Activated CD4-positive, alpha-beta T cell treated with anti-CD3 and anti-CD28 coated beads for 36 hours (primary cell): ENCODE measurements around the gene DCLK2. TPM values are rescaled to one million over a fixed set of nuclear protein-coding genes. Genes with fewer than 3 reads are reported as not detected.

Experiments
- ATAC-seq: fragments of 200-7000 bp; cut with Tn5 transposase; one replicate; pipeline ENCODE4 v1.10.0; 2021; ENCODE audit warnings: mild to moderate bottlenecking, moderate library complexity
- CTCF ChIA-PET: fragments of 350-600 bp; sonication (Branson Sonifier 250); formaldehyde crosslinking; loops from one replicate; lab custom pipeline; 2021; ENCODE audit warnings: antibody characterized with exemption; lab: Charles Lee
- POLR2A ChIA-PET: fragments of 350-600 bp; sonication (Branson Sonifier 250); formaldehyde crosslinking; loops from one replicate; lab custom pipeline; 2021; ENCODE audit warnings: antibody characterized with exemption, inconsistent platforms; lab: Charles Lee
- DNase-seq: peaks from one replicate; pipeline ENCODE4 v3.0.0-alpha.2; 2020
- H3K27ac Mint-ChIP-seq: one replicate; pipeline ENCODE4 v1.8.0; 2021; ENCODE audit warnings: mixed read lengths
- H3K27me3 Mint-ChIP-seq: one replicate; pipeline ENCODE4 v1.8.0; 2021; ENCODE audit warnings: mixed read lengths
- H3K36me3 Mint-ChIP-seq: one replicate; pipeline ENCODE4 v1.8.0; 2021; ENCODE audit warnings: low read depth, mixed read lengths
- H3K4me1 Mint-ChIP-seq: one replicate; pipeline ENCODE4 v1.8.0; 2021; ENCODE audit warnings: mixed read lengths
- H3K4me3 Mint-ChIP-seq: one replicate; pipeline ENCODE4 v1.8.0; 2021; ENCODE audit warnings: mild to moderate bottlenecking, moderate library complexity, mixed read lengths
- H3K9me3 Mint-ChIP-seq: one replicate; pipeline ENCODE4 v1.8.0; 2021; ENCODE audit warnings: low read depth, mixed read lengths
- intact Hi-C, 2 experiments: fragments of 100-400 bp; cut with DNase I in 1 of 2; cut with micrococcal nuclease in 1 of 2; formaldehyde crosslinking; loops; one replicate each; pipeline versions ENCODE4 v1.14.2 to v1.15.1; 2022 to 2024; cut with DNase I, micrococcal nuclease
- total RNA-seq, 2 experiments: library from RNA; stranded (reverse); gene quantifications; one replicate each; pipeline ENCODE4 v1.2.3, GENCODE V29; 2021

The DCLK2 gene
- total RNA-seq, 2 experiments from 2014 or later = not detected

DNA sequence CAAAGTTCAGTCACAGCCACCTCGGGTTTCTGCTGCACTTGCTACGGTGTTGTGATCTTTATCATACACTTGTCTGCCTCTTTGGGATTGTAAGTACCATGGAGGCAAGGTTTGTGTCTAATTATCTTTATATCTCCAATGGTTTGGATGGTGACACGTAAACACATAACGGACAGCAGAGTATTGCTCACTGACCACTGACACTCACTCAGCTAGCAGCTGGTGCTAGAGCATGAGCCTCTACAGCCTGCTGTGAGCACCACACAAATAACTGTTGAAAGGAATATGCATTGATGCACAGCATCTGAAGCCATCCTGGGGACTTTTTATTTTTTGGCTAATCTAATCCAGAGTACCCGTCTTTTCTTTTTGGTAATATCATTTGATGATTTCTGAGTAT is 156.0 kb downstream of the DCLK2 start:
- H3K4me3 Mint-ChIP-seq = no peak overlapping the region
- POLR2A ChIA-PET = no interaction called here
- CTCF ChIA-PET = no interaction called here
- H3K4me1 Mint-ChIP-seq = no peaks in the 10 kb centered on the region
- no peak overlapping the region for H3K27ac Mint-ChIP-seq
- intact Hi-C loops = no loop called here
- H3K9me3 Mint-ChIP-seq = no peaks in the 10 kb centered on the region
- peaks cover 18% of the 10 kb centered on the region for H3K27me3 Mint-ChIP-seq
- no peaks in the 10 kb centered on the region for H3K36me3 Mint-ChIP-seq
- ATAC-seq (no peak), DNase-seq (no peak)

DNA sequence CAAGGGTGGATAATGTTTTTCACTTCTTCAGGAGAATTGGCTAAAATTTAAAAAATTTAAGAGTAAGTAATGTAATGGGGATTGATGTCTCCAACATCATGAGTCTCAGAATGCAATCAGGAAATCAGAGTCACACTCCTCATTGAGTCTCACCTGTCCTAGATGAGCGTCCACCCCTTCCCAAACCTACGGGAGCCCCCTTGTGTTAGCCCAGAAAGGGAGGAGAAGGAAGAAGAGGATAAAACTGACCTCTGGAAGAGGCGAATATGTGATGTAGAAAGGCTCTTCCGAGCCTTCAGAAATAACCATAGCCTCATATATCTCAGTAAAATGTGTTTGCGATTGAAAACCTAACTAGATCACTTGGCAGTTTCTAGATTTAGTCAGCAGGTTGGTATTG is 157.1 kb downstream of the DCLK2 start:
- intact Hi-C loops = no loop called here
- no peak for ATAC-seq
- POLR2A ChIA-PET = no interaction called here
- no peaks in the 10 kb centered on the region for H3K36me3 Mint-ChIP-seq
- no peak for DNase-seq
- H3K27ac Mint-ChIP-seq = no peak overlapping the region
- no peaks in the 10 kb centered on the region for H3K4me1 Mint-ChIP-seq
- no peak overlapping the region for H3K4me3 Mint-ChIP-seq
- CTCF ChIA-PET = no interaction called here
- no peaks in the 10 kb centered on the region for H3K9me3 Mint-ChIP-seq
- H3K27me3 Mint-ChIP-seq = peaks cover 17% of the 10 kb centered on the region

DNA sequence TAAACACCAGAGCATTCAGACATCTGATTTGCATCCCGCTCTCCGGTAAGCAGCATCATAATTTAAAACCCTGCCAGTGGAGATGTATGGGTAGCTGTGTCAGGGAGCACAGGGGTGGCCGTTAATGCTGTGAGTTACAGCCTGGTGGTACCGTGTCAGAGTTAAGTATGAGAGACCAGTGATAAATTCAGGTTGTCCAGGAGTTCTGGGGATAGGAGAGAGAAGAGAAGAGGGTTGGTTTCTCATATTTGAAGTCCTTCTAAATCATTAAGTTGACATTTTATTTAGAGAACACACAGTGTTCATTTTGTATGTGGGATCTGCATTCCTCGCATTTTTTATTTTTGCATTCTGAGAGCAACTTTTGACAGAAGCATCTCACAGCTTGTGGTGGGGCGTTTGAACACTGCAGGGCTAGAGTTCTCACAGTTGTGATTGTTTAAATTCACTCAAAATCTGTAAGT is 157.6 kb downstream of the DCLK2 start:
- Mint-ChIP-seq H3K27ac (no peak overlapping the region), H3K27me3 (peaks cover 17% of the 10 kb centered on the region), H3K36me3 (no peaks in the 10 kb centered on the region), H3K4me1 (no peaks in the 10 kb centered on the region), H3K9me3 (no peaks in the 10 kb centered on the region), H3K4me3 (no peak overlapping the region)
- ATAC-seq (no peak), DNase-seq (no peak)
- CTCF ChIA-PET = no interaction called here
- intact Hi-C loops = no loop called here
- POLR2A ChIA-PET = no interaction called here

DNA sequence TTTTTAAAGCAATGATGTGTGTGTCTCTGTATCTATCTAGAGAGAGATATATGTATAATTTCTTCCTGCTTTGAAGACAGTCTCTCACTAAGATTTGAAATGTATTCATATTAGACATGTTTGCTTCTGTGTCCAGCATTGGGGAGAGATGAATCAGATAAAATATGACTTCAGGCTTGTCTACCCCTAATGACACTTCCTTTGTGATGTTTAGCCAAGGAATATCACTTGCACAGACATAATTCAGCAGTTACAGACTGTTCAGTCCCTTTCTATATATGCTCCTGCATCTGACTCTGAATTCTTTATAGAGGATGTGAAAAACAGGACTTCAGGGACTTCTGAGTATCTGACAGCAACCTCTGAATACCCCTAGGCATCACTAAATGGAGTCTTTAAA is 158.4 kb downstream of the DCLK2 start:
- no peak for DNase-seq
- CTCF ChIA-PET = no interaction called here
- ATAC-seq = no peak
- intact Hi-C loops = no loop called here
- Mint-ChIP-seq H3K9me3 (no peaks in the 10 kb centered on the region), H3K27ac (no peak overlapping the region), H3K36me3 (no peaks in the 10 kb centered on the region), H3K4me3 (no peak overlapping the region), H3K4me1 (no peaks in the 10 kb centered on the region), H3K27me3 (peaks cover 15% of the 10 kb centered on the region)
- POLR2A ChIA-PET = no interaction called here

DNA sequence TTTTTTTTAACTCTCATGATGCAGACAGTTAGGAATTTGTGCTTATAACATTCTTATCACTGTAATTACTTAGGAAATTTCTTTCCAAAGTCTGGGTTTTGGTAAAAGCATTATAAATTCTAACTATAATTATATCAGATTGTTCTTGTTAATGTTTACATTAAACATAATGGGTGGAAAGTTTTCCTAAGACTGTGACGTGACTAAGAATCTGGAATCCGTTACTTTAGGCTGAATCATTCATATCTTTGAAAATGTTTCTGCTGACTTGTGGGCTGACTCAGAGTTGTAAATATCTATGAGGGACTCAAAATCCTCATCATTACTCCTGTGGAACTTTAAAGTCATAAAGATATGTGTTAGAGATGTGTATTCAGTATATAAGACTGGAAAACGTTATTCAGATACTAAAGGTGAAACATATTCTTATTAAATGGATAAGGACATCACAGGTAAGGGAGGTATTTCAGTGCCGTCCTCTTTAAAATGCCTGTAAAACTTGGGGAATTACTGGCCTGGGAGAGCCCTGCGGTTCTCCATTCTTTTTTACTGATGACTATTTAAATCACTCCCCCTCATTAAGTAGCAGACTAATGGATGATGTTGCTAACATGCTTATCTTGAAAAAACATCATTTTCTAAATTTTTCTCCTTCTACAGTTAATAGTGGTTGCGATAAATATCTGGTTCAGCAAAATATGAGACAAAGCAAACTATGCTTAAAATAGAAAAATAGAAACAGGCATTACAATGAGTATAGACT is 159.0 kb downstream of the DCLK2 start:
- Mint-ChIP-seq H3K4me1 (no peaks in the 10 kb centered on the region), H3K27ac (no peak overlapping the region), H3K4me3 (no peak overlapping the region), H3K9me3 (no peaks in the 10 kb centered on the region), H3K27me3 (peaks cover 12% of the 10 kb centered on the region), H3K36me3 (no peaks in the 10 kb centered on the region)
- DNase-seq (no peak), ATAC-seq (no peak)
- POLR2A ChIA-PET = no interaction called here
- CTCF ChIA-PET = no interaction called here
- intact Hi-C loops = no loop called here

DNA sequence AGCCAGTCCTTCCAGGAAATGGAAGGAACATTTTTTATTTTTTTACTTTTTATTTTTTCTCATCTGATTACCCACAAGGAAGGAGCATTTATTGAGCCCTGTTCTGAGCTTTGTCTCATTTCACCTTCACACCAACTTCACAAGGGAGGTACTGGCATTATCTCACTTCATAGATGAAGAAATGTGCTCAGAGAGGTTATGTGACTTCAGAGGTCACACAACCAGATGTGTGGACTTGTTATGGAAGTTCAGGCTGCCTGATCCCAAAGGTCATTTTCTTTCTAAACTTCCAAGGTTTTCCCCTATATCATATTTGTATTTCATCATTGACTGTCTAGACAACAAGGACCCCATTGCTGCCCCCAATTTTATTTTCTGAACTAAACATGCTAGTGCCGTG is 160.3 kb downstream of the DCLK2 start:
- ATAC-seq = no peak
- Mint-ChIP-seq H3K4me3 (no peak overlapping the region), H3K27ac (no peak overlapping the region), H3K36me3 (no peaks in the 10 kb centered on the region), H3K4me1 (no peaks in the 10 kb centered on the region), H3K27me3 (peaks cover 13% of the 10 kb centered on the region), H3K9me3 (no peaks in the 10 kb centered on the region)
- intact Hi-C loops = no loop called here
- ChIA-PET POLR2A (no interaction called here), CTCF (no interaction called here)
- DNase-seq = no peak

DNA sequence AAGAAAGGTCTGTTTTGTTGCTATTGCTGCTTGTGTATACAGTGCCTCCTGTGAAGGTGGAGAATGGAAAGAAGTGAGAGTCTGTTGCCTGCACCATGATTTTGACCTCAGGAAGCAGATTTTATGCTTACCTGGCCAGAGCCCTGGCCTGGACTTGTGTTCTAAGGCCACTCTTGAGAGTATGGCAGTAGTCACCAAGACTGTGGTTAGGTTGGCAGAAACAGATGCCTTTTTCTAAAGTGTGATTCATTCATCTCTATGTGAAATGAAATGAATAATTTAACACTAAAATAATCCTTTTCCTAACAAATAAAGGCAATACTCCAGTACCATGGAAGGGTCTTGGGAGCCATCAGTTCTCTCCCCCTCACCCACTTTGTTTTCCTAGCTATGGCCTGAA is 161.8 kb downstream of the DCLK2 start:
- Mint-ChIP-seq H3K27ac (no peak overlapping the region), H3K4me1 (no peaks in the 10 kb centered on the region), H3K9me3 (no peaks in the 10 kb centered on the region), H3K27me3 (peaks cover 9% of the 10 kb centered on the region), H3K4me3 (no peak overlapping the region), H3K36me3 (no peaks in the 10 kb centered on the region)
- intact Hi-C loops = loop anchor here in 1 of 2 experiments (5.0 kb wide), 1 partner anchor 243 kb away; no protein-coding TSS in a partner anchor
- POLR2A ChIA-PET = no interaction called here
- CTCF ChIA-PET = no interaction called here
- no peak for DNase-seq
- ATAC-seq = no peak

DNA sequence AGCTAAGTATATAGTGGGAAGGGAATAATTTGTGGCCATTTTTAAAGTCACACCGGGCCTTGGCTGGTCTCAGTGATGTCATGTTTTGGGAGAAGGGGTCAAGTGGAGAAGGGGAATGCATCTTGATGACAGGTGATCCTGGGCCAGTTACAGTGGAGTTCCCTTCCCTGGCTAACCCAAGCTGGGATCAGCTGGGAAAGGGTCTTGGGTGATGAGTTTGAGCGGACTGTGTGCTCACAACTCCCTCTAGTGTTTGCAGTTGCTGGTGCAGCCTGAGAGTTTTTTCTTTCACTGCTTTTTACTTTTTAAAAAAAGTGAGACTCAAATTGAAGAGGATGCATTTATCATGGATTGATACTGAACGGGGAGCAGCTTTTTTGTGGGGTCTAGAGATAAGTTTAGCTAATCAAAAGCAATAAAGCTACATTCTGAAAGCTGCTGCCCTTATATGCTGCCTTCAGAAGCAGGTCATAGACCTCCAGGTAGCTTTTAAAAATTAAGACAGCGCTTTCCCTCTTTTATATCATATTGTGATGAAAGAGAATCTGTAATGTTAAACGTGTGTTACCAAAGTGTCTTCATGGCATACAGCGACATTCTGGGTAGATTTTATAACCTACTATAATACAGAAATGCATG is 164.7 kb downstream of the DCLK2 start:
- peaks cover 7% of the 10 kb centered on the region for H3K27me3 Mint-ChIP-seq
- ATAC-seq (no peak), DNase-seq (peak; percentile 42)
- no peak overlapping the region for H3K4me3 Mint-ChIP-seq
- intact Hi-C loops = loop anchor here (1.0 to 5.0 kb wide), 5 partner anchors 232 to 262 kb away; no protein-coding TSS in a partner anchor
- ChIA-PET POLR2A (no interaction called here), CTCF (interaction anchor here (0.6 to 3.5 kb wide), 20 partner anchors 10 to 626 kb away, joined by 3 to 13 read pairs (median 4); no protein-coding TSS in a partner anchor)
- no peaks in the 10 kb centered on the region for H3K36me3 Mint-ChIP-seq
- H3K9me3 Mint-ChIP-seq = no peaks in the 10 kb centered on the region
- H3K4me1 Mint-ChIP-seq = no peaks in the 10 kb centered on the region
- no peak overlapping the region for H3K27ac Mint-ChIP-seq

DNA sequence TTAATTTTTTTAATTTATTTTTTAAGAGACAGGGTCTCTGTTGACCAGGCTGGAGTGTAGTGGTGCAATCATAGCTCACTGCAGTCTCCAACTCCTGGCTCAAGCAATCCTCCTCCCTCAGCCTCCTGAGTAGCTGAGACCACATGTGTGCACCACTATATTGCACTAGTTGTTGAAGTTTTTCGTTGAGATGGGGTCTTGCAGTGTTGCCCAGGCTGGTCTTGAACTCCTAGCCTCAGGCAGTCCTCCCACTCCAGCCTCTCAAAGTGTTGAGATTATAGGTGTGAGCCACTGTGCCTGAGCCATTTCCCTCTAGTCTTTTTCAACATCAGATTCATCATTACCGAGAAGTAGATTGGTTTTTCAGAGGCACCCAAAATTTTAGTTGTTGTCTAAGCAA is 165.7 kb downstream of the DCLK2 start:
- Mint-ChIP-seq H3K27me3 (peaks cover 5% of the 10 kb centered on the region), H3K9me3 (no peaks in the 10 kb centered on the region), H3K4me1 (no peaks in the 10 kb centered on the region), H3K4me3 (no peak overlapping the region), H3K36me3 (no peaks in the 10 kb centered on the region), H3K27ac (no peak overlapping the region)
- POLR2A ChIA-PET = no interaction called here
- CTCF ChIA-PET = interaction anchor here (0.7 to 3.5 kb wide), 11 partner anchors 13 to 625 kb away, joined by 3 to 13 read pairs (median 4); no protein-coding TSS in a partner anchor
- DNase-seq (no peak), ATAC-seq (no peak)
- intact Hi-C loops = loop anchor here (1.0 to 5.0 kb wide), 5 partner anchors 233 to 263 kb away; no protein-coding TSS in a partner anchor

DNA sequence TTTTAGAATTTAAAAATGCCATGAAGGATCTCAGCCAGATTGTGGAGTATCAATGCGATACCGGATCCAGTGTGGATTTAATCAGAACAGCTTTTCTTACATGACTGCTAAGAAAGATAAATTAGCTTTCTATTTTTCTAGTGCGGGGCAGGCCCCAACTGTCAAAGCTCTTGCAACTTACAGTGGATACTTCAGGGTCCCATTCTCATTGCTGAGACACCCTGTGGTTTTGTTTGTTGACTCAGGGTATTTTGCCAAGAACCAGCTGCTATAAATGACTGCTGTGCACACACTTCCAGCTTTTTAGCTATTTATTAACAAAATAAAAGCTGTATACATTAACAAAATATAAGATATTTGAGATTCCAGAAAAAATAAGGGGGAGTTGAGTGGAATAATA is 166.4 kb downstream of the DCLK2 start:
- POLR2A ChIA-PET = interaction anchor here (0.6 kb wide), 1 partner anchor 192 kb away, joined by 6 read pairs; no protein-coding TSS in a partner anchor
- intact Hi-C loops = loop anchor here in 1 of 2 experiments (5.0 kb wide), 1 partner anchor 247 kb away; no protein-coding TSS in a partner anchor

DNA sequence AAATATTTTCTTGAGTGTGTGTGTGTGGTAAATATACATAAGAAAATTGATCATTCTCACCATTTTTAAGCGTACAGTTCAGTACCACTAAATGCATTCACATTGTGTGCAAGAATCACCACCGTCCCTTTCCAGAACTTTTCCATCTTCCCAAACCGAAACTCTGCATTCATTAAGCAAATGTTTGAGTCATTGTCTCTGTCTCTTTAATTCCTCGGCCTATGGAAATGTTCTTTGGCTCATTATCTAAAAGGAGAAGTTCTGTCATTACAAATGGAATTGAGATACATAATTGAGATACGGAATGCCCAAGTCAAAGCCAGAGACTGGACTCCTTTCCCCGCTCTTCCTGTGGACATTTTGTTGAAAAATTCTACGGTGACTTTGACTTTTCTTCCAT is 168.9 kb downstream of the DCLK2 start:
- Mint-ChIP-seq H3K4me3 (no peak overlapping the region), H3K4me1 (no peaks in the 10 kb centered on the region), H3K9me3 (no peaks in the 10 kb centered on the region), H3K36me3 (no peaks in the 10 kb centered on the region), H3K27me3 (peaks cover 2% of the 10 kb centered on the region), H3K27ac (no peak overlapping the region)
- intact Hi-C loops = no loop called here
- ChIA-PET CTCF (no interaction called here), POLR2A (no interaction called here)
- ATAC-seq = no peak
- DNase-seq = no peak

More for the DNA sequence above, 166.4 kb downstream of the DCLK2 start:
- Mint-ChIP-seq H3K36me3 (no peaks in the 10 kb centered on the region), H3K27me3 (peaks cover 2% of the 10 kb centered on the region), H3K9me3 (no peaks in the 10 kb centered on the region), H3K4me1 (no peaks in the 10 kb centered on the region), H3K4me3 (no peak overlapping the region), H3K27ac (no peak overlapping the region)
- no peak for ATAC-seq
- DNase-seq = no peak
- CTCF ChIA-PET = interaction anchor here (0.6 to 3.5 kb wide), 6 partner anchors 14 to 623 kb away, joined by 3 to 13 read pairs (median 3); no protein-coding TSS in a partner anchor
